Activated CD4-positive, alpha-beta T cell treated with anti-CD3 and anti-CD28 coated beads, Interleukin-2, amount 50 U/mL, for 24 hours (primary cell): Measurements from ENCODE around the gene HDAC9.

Experiments
- DNase-seq, 2 donors: peaks; one replicate each; pipeline ENCODE4 v3.0.0-alpha.2; 2020; ENCODE audit warnings: low read depth in 1 of 2, low spot score in 1 of 2

Gene HDAC9

DNA sequence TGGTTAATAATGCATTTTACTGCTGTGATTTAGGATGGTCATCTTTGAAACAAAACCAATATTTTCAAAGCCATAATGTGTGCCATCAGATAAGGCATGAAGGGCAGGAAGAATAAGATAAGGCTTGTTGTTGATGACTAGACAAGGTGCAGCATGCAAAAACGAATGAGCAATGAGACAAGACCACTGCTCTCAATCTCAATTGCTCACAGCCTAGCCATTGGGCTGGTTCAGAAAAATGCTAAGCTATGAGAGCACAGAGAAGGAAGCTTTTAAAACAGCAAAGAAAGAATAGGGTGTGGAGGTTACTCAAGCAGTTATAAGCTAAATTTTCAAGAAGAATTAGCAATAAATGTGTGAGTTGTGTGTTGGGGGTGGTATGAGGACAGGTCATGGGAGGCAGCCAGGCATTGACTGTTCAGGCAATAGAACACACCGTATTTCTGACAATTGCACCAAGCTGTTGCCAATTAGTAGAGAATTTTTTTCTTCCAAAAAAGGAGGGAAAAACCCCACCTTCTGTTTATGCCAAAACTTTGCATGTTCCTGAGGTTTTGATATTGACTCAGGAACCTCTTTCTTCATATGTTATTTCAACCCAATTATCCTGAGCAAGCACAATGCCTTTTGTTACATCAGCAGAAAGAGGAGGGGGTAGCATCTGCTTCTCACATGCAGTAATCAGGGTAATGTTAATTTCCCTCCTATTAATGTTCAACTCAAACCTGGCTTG, 276.5 kb downstream of the HDAC9 start:
- no peak for DNase-seq

GRCh38 chr7:18772567-18772965, 277.0 kb downstream of the HDAC9 start:
- no peak for DNase-seq

GRCh38 chr7:18777314-18777713, 281.8 kb downstream of the HDAC9 start:
- no peak for DNase-seq

GRCh38 chr7:18778594-18778993, 283.0 kb downstream of the HDAC9 start:
- DNase-seq = no peak

DNA sequence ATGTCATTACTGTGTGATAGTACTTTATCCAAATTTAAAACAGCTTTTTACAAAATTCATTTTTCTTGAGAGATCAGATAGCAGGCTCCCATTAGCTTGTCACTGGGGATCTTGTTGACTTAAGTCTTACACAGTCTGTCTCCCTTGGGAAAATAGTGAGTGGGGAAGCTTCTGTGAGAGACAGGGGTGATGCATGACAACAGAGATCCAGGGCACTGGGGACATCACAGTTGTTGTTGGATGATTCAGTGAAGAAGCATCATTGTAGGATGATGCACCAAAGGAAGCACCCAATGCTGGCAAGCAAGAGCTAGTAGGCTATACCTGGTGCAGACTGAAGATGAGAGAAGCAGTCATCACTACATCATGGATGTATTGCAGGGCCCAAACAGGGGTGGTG, 284.7 kb downstream of the HDAC9 start:
- DNase-seq = no peak

DNA sequence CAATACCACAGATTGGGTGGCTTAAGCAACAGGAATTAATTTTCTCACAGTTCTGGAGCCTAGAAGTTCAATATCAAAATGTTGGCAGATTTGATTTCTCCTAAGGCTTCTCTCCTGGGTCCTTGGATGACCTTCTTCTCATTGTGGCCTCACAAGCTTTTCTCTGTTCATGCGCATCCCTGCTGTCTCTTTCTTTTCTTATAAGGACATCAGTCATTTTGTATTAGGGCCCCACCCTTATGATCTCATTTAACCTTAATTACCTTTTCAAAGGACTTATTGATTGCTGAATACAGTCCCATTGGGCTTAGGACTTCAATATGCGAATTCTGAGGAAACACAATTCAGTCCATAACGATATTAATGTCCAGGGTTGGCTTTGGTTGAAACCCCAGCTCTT, 285.4 kb downstream of the HDAC9 start:
- DNase-seq = no peak

- no peak for DNase-seq
These were observed 290.7 kb downstream of the HDAC9 start for GRCh38 chr7:18786196-18786727.

- no peak for DNase-seq
These were observed 291.2 kb downstream of the HDAC9 start for GRCh38 chr7:18786796-18787195.

- DNase-seq = no peak
These were observed 292.5 kb downstream of the HDAC9 start for GRCh38 chr7:18788026-18788425.

DNA sequence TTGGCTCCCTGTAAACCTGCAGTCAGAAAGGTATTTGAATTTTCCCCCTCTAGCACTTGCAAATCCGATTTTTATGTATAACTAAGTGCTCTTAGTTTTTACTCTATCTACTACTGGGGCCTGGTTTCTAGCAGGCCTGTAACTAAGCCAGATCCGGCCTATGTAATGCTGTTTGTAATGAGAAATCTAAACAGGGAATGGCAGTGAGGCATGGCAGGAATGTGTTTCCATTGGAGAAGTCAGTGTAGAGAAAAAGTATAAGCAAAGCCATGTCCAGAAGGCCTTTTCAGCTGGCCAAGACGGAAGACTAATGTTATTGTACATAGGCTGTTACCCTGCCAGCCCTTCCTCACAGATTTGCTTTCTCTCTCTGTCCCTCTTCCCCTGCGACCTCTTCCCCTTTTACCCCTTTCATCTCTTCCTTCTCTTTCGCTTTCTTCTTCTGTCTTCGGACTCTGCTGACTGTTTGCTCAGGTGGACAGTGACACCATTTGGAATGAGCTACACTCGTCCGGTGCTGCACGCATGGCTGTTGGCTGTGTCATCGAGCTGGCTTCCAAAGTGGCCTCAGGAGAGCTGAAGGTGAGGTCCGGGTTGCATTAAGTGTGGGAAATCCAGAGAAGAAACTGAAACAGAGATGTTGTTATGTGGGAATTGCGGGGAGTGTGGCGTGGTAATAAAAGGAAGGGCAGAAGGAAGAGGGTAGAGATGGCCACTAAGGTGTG, 297.5 kb downstream of the HDAC9 start:
- DNase-seq = no peak

DNA sequence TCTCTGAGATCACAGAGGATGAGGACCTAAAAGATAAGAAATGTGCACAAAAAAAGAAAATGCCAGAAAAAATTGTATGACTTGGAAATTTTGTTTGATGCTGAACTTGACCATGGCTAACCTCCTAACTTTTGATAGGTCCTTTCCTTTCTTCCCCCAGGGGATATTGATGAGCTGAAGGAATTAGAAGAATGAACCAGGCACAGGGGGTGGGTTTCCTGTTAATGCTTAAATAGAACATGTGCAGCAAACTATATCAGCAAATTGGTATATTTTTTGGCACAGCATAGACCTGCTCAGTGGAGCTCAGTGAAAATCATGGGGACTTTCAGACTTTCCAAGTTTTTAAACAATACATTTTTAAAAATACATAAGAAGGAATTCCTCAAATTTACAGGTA, 300.7 kb downstream of the HDAC9 start:
- no peak for DNase-seq

DNA sequence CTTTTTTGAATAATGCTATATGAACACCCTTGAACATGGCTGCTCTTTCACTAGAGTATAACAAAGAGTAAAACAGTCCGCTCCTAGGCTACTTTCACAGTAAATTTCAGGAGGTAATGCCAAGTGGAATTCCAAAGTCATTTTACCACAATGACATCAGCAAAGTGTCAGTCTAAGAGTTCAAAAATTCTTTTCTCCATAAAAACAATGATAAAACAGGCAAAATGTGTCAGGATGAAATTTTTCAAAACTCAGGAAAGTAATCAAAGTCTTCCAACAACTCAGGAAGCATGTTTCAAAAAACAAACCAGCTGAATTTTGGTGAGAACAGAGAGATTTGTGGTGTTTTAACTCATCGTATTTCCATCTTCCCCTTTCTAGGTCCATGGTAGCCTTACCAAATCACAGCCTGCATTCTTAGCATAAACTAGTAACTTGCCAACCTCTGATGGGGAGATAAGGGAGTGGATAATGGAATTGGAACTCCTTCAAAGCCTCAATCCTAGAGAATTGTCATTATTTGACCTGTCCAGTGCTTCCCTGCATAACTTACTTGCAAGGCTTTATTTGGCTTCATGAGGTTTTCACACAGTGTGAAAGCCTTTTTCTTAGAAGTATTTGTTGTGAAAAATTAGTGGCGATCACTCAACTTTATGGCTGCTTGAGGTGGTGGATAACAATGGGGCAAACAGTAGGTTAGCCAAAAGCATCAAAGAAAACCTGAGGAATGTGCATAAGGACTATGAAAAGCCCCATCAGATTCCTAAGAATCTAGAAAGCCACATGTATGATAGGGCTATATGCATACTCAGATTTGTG, 302.7 kb downstream of the HDAC9 start:
- no peak for DNase-seq

GRCh38 chr7:18799899-18800298, 304.4 kb downstream of the HDAC9 start:
- no peak for DNase-seq

GRCh38 chr7:18803923-18804322, 308.4 kb downstream of the HDAC9 start:
- no peak for DNase-seq

DNA sequence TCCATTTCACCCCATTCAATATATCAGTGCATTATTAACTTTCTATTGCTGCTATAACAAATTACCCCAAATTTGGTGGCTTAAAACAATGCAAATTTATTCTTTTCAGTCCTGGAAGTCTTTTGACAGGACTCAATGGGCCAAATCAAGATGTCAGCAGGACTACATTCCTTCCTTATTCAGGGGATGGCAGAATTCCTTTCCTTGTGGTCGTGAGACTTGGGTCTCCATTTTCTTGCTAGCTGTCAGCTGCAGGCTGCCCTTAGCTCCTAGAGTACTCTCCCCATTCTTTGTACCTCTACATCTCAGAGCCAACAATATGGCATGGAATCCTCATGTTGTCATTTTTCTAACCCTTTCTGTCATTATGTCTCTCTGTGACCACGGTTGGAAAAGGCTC, 310.6 kb downstream of the HDAC9 start:
- no peak for DNase-seq

DNA sequence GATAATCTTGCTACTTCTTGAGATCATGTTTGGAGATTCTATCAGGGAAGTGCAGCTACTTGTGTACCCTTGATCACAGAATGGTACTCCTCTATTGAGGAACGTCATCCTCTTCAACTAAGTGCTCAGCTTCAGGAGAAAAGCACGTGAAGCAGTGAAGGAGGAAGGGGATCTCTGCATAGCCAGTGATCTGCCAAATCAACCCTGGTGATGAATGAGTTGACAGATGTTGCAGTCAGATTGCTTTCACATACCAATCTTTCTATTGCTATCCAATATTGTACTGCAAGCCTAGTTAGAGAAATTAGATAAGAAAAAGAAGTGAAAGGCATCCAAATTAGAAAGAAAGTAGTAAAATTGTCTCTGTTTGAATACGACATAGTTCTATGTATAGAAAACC, 312.5 kb downstream of the HDAC9 start:
- no peak for DNase-seq

- DNase-seq = no peak
These were observed 319.9 kb downstream of the HDAC9 start for GRCh38 chr7:18815261-18815960.

DNA sequence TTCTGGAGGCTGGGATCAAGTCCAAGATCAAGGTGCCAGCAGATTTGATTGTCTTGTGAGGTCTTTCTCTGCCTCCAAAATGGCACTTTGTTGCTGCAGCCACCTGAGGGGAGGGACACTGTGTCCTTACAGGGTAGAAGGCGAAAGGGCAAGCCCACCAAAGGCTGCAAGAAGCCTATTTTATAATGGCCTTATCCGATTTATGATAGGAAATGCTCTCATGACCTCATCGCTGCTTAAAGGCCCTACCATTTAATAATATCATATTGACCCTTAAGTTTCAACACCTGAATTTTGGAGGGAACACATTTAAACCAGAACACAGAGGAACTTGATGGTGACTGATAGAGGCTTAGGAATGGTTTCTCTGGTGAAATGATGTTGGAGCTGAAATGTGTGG, 325.4 kb downstream of the HDAC9 start:
- DNase-seq = no peak

GRCh38 chr7:18821554-18821953, 326.0 kb downstream of the HDAC9 start:
- DNase-seq = no peak

DNA sequence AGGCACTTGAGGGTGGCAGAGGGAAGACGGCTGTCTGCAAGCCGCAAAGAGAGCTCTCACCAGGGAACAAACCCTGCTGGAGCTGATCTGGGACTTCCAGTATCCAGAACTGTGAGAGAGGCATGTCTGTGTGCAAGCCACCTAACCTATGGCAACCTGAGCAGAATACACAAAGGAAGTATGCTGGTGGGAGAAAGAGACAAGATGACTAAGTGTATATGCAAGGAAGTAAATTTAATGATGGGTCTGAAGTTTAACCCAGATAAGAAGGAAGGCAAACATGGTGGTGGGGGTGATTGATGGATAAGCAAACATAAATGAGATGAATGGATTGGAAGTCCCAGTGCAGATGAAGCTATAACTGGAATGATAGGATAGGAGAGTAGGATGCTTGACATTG, 328.6 kb downstream of the HDAC9 start:
- no peak for DNase-seq
